Karpas-422 (cell line): ENCODE measurements around the gene PPIG. TPM values are rescaled to one million over a fixed set of nuclear protein-coding genes. Genes with fewer than 3 reads are reported as not detected.
"Not testable (repeated sequence)": the region's sequence is repeated elsewhere in the genome, so short reads cannot be mapped to it uniquely, and the experiment has no call there.

ENCODE experiments used
- DNase-seq: peaks from one replicate; pipeline ENCODE4 v3.0.0-alpha.2; 2015
- H2AFZ ChIP-seq: fragments of 200-600 bp; sonication (generic); 2 replicates; pipeline ENCODE4 v1.6.1; 2014; ENCODE audit warnings: antibody characterized with exemption, low read length, mixed read lengths
- H3K27ac ChIP-seq: fragments of 200-600 bp; sonication (generic); 2 replicates; pipeline ENCODE4 v1.5.1; 2014; ENCODE audit warnings: mild to moderate bottlenecking, low read length, moderate library complexity
- H3K27me3 ChIP-seq: fragments of 200-600 bp; sonication (generic); 2 replicates; pipeline ENCODE4 v1.6.1; 2014; ENCODE audit warnings: low read length, mixed read lengths
- H3K36me3 ChIP-seq: fragments of 200-600 bp; sonication (generic); 2 replicates; pipeline ENCODE4 v1.6.1; 2014; ENCODE audit warnings: low read length, mixed read lengths; ENCODE audit not compliant: insufficient read depth
- H3K4me1 ChIP-seq: fragments of 200-600 bp; sonication (generic); 2 replicates; pipeline ENCODE4 v1.6.1; 2014; ENCODE audit warnings: mild to moderate bottlenecking, low read length, mixed read lengths
- H3K4me2 ChIP-seq: fragments of 200-600 bp; sonication (generic); 2 replicates; pipeline ENCODE4 v1.6.1; 2014; ENCODE audit warnings: low read length, low read depth, mild to moderate bottlenecking; ENCODE audit not compliant: poor library complexity, severe bottlenecking
- H3K4me3 ChIP-seq: fragments of 200-600 bp; sonication (generic); 2 replicates; pipeline ENCODE4 v1.5.1; 2014; ENCODE audit warnings: mild to moderate bottlenecking, antibody characterized with exemption, low read length, mixed read lengths
- H3K79me2 ChIP-seq: fragments of 200-600 bp; sonication (generic); 2 replicates; pipeline ENCODE4 v1.6.1; 2014; ENCODE audit warnings: mild to moderate bottlenecking, low read length, mixed read lengths
- H3K9ac ChIP-seq: fragments of 200-600 bp; sonication (generic); 2 replicates; pipeline ENCODE4 v1.6.0; 2014; ENCODE audit warnings: low read length
- H3K9me2 ChIP-seq: fragments of 200-600 bp; sonication (generic), shearing (Covaris generic); replicated peaks from 2 replicates; pipeline ENCODE4 v1.6.0; 2014; ENCODE audit warnings: mild to moderate bottlenecking, low read length, moderate library complexity; ENCODE audit not compliant: insufficient read depth
- H3K9me3 ChIP-seq: fragments of 300-700, 200-600 bp; sonication (generic); 2 replicates; pipeline ENCODE4 v1.6.1; 2014; ENCODE audit warnings: low read length, mixed read lengths
- H4K20me1 ChIP-seq: fragments of 200-600 bp; sonication (generic); 2 replicates; pipeline ENCODE4 v1.6.1; 2014; ENCODE audit warnings: mild to moderate bottlenecking, antibody characterized with exemption, low read length, low read depth; ENCODE audit not compliant: insufficient read depth
- total RNA-seq: library from RNA; depleted of rRNA; stranded (reverse); fragments of >200 nt; shearing (Covaris generic); gene quantifications from 2 replicates; pipeline ENCODE4 v1.2.3, GENCODE V29; 2014; ENCODE audit warnings: low replicate concordance; rRNA removed

Gene PPIG
- total RNA-seq, 1 experiment from 2014 or later, result 37.5 TPM

DNA sequence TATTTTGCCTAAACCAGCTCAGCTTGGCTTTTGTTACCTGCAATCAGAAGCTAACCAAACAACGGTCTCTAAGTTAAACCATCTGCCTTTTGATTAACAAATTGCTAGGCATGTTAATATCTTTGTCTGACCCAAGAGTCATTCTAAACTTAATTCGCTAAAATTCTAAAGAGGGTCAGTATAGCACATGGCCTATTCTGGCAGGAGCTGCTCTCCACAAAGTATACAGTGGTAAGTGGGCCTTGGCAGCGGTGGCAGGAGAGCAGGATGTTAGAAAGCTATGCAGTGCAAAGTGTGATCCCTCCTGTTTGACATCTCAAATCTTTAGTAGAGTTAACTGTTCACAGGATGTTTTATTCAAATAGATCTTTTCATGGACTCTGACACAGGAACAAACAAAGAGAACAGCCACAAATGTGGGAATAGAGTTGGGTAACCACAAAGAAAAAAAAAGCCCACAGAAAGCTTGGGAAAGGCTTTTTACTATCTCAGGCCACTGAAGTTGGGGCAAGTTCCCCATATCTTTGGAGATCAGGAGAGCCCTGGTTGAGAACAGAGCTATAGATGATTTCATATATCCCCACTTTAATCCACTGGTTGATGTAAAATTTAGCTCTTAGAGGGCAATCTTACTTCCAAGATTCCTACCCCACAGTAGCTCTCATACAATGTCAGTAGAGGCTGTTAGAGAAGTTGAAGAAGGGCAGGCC lies 99.4 kb downstream of the PPIG start:
- no peak overlapping the region; the same call in 1 of the 2 replicates for H2AFZ ChIP-seq
- no peak overlapping the region for H3K27ac ChIP-seq

DNA sequence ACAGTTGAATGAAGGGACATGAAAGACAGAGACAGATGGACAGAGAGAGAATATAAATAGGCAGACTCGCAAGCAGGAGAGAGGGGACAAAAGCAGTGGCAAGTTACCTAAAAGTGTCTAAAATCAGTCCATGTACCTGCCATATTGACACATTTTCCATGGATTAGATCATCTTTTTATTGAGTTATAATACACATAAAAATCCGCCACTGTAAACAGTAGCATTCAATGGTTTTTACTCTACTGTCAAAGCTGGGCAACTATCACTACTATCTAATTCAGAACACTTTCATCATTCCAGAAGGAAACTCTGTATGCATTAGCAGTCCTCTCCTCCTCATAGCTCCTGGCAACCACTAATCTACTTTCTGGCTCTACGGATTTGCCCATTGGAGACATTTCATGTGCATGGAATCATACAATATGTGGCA lies 100.0 kb downstream of the PPIG start:
- H3K4me3 ChIP-seq, result no peak overlapping the region
- no peak overlapping the region for H2AFZ ChIP-seq
- H3K27ac ChIP-seq, result no peak overlapping the region
- H4K20me1 ChIP-seq, result no peaks in the 10 kb centered on the region
- H3K36me3 ChIP-seq, result no peaks in the 10 kb centered on the region; the same call in 1 of the 2 replicates
- DNase-seq, result no peak
- no peak overlapping the region for H3K9ac ChIP-seq
- no peaks in the 10 kb centered on the region for H3K79me2 ChIP-seq
- peaks cover 7% of the 10 kb centered on the region; the same call in 1 of the 2 replicates for H3K9me3 ChIP-seq
- H3K27me3 ChIP-seq, result no peaks in the 10 kb centered on the region
- H3K4me1 ChIP-seq, result peaks cover 4% of the 10 kb centered on the region; the same call in 1 of the 2 replicates
- no peak overlapping the region for H3K4me2 ChIP-seq
- H3K9me2 ChIP-seq, result no peaks in the 10 kb centered on the region

More for the DNA sequence above, 99.4 kb downstream of the PPIG start:
- H3K27me3 ChIP-seq, result no peaks in the 10 kb centered on the region
- H3K4me3 ChIP-seq, result no peak overlapping the region
- DNase-seq, result no peak
- peaks cover 7% of the 10 kb centered on the region; the same call in 1 of the 2 replicates for H3K9me3 ChIP-seq
- H3K9me2 ChIP-seq, result no peaks in the 10 kb centered on the region
- no peaks in the 10 kb centered on the region; the same call in 1 of the 2 replicates for H3K36me3 ChIP-seq
- peaks cover 4% of the 10 kb centered on the region; the same call in 1 of the 2 replicates for H3K4me1 ChIP-seq
- H4K20me1 ChIP-seq, result no peaks in the 10 kb centered on the region
- no peak overlapping the region for H3K4me2 ChIP-seq
- H3K9ac ChIP-seq, result no peak overlapping the region
- H3K79me2 ChIP-seq, result no peaks in the 10 kb centered on the region

DNA sequence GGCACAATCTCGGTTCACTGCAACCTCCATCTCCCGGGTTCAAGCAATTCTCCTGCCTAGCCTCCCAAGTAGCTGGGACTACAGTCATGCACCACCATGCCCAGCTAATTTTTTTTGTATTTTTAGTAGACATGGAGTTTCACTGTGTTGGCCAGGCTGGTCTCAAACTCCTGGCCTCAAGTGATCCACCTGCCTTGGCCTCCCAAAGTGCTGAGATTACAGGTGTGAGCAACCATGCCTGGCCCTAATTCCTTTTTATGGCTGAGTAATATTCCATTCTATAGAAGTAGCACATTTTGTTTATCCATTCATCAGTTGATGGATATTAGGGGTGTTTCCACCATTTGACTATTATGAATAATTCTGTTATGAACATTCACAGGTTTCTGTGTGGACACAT lies 100.6 kb downstream of the PPIG start:
- H3K27ac ChIP-seq, H3K27me3 ChIP-seq, H3K4me2 ChIP-seq, H4K20me1 ChIP-seq, H3K9me2 ChIP-seq, H3K4me3 ChIP-seq, H3K9ac ChIP-seq, DNase-seq, H3K4me1 ChIP-seq, H2AFZ ChIP-seq, H3K79me2 ChIP-seq, H3K36me3 ChIP-seq: not testable (repeated sequence)
- peaks cover 11% of the 10 kb centered on the region for H3K9me3 ChIP-seq

DNA sequence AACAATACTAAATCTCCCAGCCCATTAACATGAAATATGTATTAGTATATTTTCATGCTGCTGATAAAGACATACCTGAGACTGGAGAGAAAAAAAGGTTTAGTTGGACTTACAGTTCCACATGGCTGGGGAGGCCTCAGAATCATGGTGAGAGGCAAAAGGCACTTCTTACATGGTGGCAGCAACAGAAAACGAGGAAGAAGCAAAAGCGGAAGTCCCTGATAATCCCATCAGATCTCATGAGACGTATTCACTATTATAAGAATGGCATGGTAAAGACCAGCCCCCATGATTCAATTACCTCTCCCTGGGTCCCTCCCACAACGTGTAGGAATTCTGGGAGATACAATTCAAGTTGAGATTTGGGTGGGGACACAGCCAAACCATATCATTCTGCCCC lies 102.7 kb downstream of the PPIG start:
- H3K27ac ChIP-seq, H3K9me2 ChIP-seq, H3K79me2 ChIP-seq, H3K4me3 ChIP-seq, H3K9ac ChIP-seq, H3K36me3 ChIP-seq, H3K4me2 ChIP-seq, H4K20me1 ChIP-seq, H3K27me3 ChIP-seq, H3K4me1 ChIP-seq, H2AFZ ChIP-seq: not testable (repeated sequence)
- peaks cover 20% of the 10 kb centered on the region for H3K9me3 ChIP-seq
- DNase-seq, result peak; percentile 64

DNA sequence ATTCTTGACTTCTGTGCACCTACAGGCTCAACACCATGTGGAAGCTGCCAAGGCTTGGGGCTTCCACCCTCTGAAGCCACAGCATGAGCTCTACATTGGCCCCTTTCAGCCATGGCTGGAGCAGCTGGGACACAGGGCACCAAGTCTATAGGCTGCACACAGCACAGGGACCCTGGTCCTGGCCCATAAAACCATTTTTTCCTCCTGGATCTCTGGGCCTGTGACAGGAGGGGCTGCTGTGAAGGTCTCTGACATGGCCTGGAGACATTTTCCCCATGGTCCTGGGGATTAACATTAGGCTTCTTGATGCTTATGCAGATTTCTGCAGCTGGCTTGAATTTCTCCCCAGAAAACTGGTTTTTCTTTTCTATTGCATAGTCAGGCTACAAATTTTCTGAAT lies 103.8 kb downstream of the PPIG start:
- not testable (repeated sequence) for H3K27ac ChIP-seq, H4K20me1 ChIP-seq, DNase-seq, H3K4me2 ChIP-seq, H3K9ac ChIP-seq, H2AFZ ChIP-seq, H3K27me3 ChIP-seq, H3K4me3 ChIP-seq, H3K79me2 ChIP-seq, H3K9me2 ChIP-seq, H3K4me1 ChIP-seq, H3K36me3 ChIP-seq
- H3K9me3 ChIP-seq, result peaks cover 20% of the 10 kb centered on the region

DNA sequence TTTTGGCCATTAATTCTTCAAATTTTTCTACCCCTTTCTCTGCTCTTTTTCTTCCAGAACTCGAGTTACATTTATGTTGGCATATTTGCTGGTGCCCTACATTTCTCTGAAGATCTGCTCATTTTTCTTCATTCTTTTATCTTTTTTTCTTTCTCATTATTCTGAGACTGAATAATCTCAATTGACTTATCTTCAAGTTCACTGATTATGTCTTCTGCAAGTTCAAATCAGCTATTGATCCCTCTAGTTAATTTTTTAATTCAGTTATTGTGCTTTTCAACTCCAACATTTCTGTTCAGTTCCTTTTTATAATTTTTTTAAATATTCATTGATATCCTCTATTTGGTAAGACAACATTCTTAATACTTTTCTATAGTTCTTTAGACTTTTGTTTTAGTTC lies 106.8 kb downstream of the PPIG start:
- no peak for DNase-seq

More for the DNA sequence above, 106.8 kb downstream of the PPIG start:
- Histone ChIP-seq H3K9me2 (no peaks in the 10 kb centered on the region), H3K27me3 (no peaks in the 10 kb centered on the region; the same call in 1 of the 2 replicates), H3K4me1 (peaks cover 26% of the 10 kb centered on the region), H3K4me2 (no peak overlapping the region), H4K20me1 (no peaks in the 10 kb centered on the region), H3K79me2 (peaks cover 15% of the 10 kb centered on the region), H3K36me3 (no peaks in the 10 kb centered on the region; the same call in 1 of the 2 replicates), H3K27ac (no peak overlapping the region), H3K4me3 (no peak overlapping the region), H3K9ac (no peak overlapping the region), H2AFZ (no peak overlapping the region), H3K9me3 (peaks cover 20% of the 10 kb centered on the region)

Other genes with a start within 250 kb of the PPIG start
- not detected in 2 replicates for gene LRP2, start 221.8 kb upstream of the PPIG start, total RNA-seq
- 2.0 and 4.2 TPM in 2 replicates for gene BBS5, start 104.9 kb upstream of the PPIG start, total RNA-seq
- gene KLHL41, start 74.6 kb upstream of the PPIG start, total RNA-seq, result 0.07 TPM in 1 of 2 replicates, not detected in the other
- 28.7 and 46.6 TPM in 2 replicates for gene FASTKD1, start 10.5 kb upstream of the PPIG start, total RNA-seq
- 0.07 and 0.18 TPM in 2 replicates for gene CFAP210, start 110.1 kb downstream of the PPIG start, total RNA-seq
- 4.6 and 13.0 TPM in 2 replicates for gene PHOSPHO2, start 110.1 kb downstream of the PPIG start, total RNA-seq
- 24.5 and 30.7 TPM in 2 replicates for gene KLHL23, start 149.5 kb downstream of the PPIG start, total RNA-seq
- gene SSB, start 214.5 kb downstream of the PPIG start, total RNA-seq, result 129 and 160 TPM in 2 replicates
- 100 and 105 TPM in 2 replicates for gene METTL5, start 240.6 kb downstream of the PPIG start, total RNA-seq
- gene UBR3, start 243.1 kb downstream of the PPIG start, total RNA-seq, result 26.7 and 50.8 TPM in 2 replicates